ENCODE data around the gene NEDD8. TPM values are rescaled to one million over a fixed set of nuclear protein-coding genes. Genes with fewer than 3 reads are reported as not detected.

The NEDD8 gene
- total RNA-seq, 4 donors from 2014 or later: 44.1 to 77.6 (median 67.9) TPM

GRCh38 chr14:24196071-24197055 lies 35.8 kb downstream of the NEDD8 start:
- Histone ChIP-seq H3K36me3 (peaks cover 0 to 27% (median 0%) of the 10 kb centered on the region in 3 donors), H3K4me3 (peak overlapping the region; percentile 79 to 98 (median 88)), H3K4me1 (peaks cover 2 to 38% (median 9%) of the 10 kb centered on the region in 4 donors), H3K9me3 (no peaks in the 10 kb centered on the region), H3K27ac (peak overlapping the region; percentile 96 to 99 (median 96)), H3K27me3 (no peaks in the 10 kb centered on the region)
- DNase-seq: no peak
- TF ChIP-seq CTCF (IDR thresholded peaks at IDR 0.05) (peak in 1 of 6 experiments; percentile 9), POLR2A (IDR thresholded peaks at IDR 0.05) (peak; percentile 19 to 44)

GRCh38 chr14:24195186-24196070 lies 36.7 kb downstream of the NEDD8 start, which contains the start of gene TM9SF1:
Gene TM9SF1, minus strand, starts transcription at chr14:24195441. Its CDS starts 422 bp downstream, at chr14:24195019.
- Histone ChIP-seq H3K4me3 (peak within 1 kb of the TSS; percentile 79 to 98 (median 88)), H3K27me3 (no peaks in the 10 kb centered on the region), H3K4me1 (peaks cover 2 to 38% (median 9%) of the 10 kb centered on the region in 4 donors), H3K9me3 (no peaks in the 10 kb centered on the region), H3K27ac (peak within 1 kb of the TSS; percentile 96 to 99 (median 96)), H3K36me3 (peaks cover 0 to 18% (median 0%) of the 10 kb centered on the region in 3 donors)
- DNase-seq: peak; percentile 87 to 95 (median 91)
- TF ChIP-seq CTCF (IDR thresholded peaks at IDR 0.05) (no peak), POLR2A (IDR thresholded peaks at IDR 0.05) (peak; percentile 76 to 91)

GRCh38 chr14:24194873-24195185 lies 37.3 kb downstream of the NEDD8 start:
- Histone ChIP-seq H3K36me3 (peaks cover 0 to 18% (median 0%) of the 10 kb centered on the region in 3 donors), H3K27ac (peak overlapping the region; percentile 96 to 99 (median 96)), H3K27me3 (no peaks in the 10 kb centered on the region), H3K9me3 (no peaks in the 10 kb centered on the region), H3K4me3 (peak overlapping the region; percentile 79 to 98 (median 88)), H3K4me1 (peaks cover 2 to 38% (median 9%) of the 10 kb centered on the region in 4 donors)
- DNase-seq: no peak
- no peak for TF ChIP-seq POLR2A (IDR thresholded peaks at IDR 0.05)
- TF ChIP-seq CTCF (IDR thresholded peaks at IDR 0.05): no peak

GRCh38 chr14:24194186-24194872 lies 37.8 kb downstream of the NEDD8 start:
- peak overlapping the region; percentile 96 to 99 (median 96) for H3K27ac ChIP-seq
- no peak for DNase-seq
- H3K9me3 ChIP-seq: no peaks in the 10 kb centered on the region
- H3K4me3 ChIP-seq: peak overlapping the region; percentile 79 to 98 (median 88)
- no peaks in the 10 kb centered on the region for H3K27me3 ChIP-seq
- H3K4me1 ChIP-seq: peaks cover 2 to 38% (median 9%) of the 10 kb centered on the region in 4 donors
- peaks cover 0 to 18% (median 0%) of the 10 kb centered on the region in 3 donors for H3K36me3 ChIP-seq
- TF ChIP-seq CTCF (IDR thresholded peaks at IDR 0.05): no peak
- no peak for TF ChIP-seq POLR2A (IDR thresholded peaks at IDR 0.05)

GRCh38 chr14:24192933-24193332 lies 39.2 kb downstream of the NEDD8 start:
- no peak overlapping the region for H3K4me3 ChIP-seq
- TF ChIP-seq CTCF (IDR thresholded peaks at IDR 0.05) (no peak), POLR2A (IDR thresholded peaks at IDR 0.05) (no peak)
- no peaks in the 10 kb centered on the region for H3K27me3 ChIP-seq
- DNase-seq: no peak
- H3K4me1 ChIP-seq: peaks cover 2 to 38% (median 13%) of the 10 kb centered on the region in 4 donors
- H3K27ac ChIP-seq: no peak overlapping the region
- H3K36me3 ChIP-seq: peaks cover 0 to 18% (median 0%) of the 10 kb centered on the region in 3 donors
- no peaks in the 10 kb centered on the region for H3K9me3 ChIP-seq
